ENCODE results near the gene EBF3.

- TF ChIP-seq YY1 (IDR thresholded peaks at IDR 0.05; ENCODE audit: insufficient read depth, insufficient read length) (no peak), ZNF274 (IDR thresholded peaks at IDR 0.05; ENCODE audit: low read depth, low read length) (no peak), SUZ12 (IDR thresholded peaks at IDR 0.05; ENCODE audit: extremely low read depth, insufficient read depth, insufficient read length) (no peak)
Observed at GRCh38 chr10:129807211-129807610, 156.9 kb downstream of the EBF3 start.
